CD4-positive, alpha-beta T cell treated with Interleukin-15 for 4 hours (primary cell): ENCODE results near the gene ZFHX3.
"Not testable (repeated sequence)": the region's sequence is repeated elsewhere in the genome, so short reads cannot be mapped to it uniquely, and the experiment has no call there.

Experiments used
- DNase-seq: peaks from one replicate; pipeline ENCODE4 v3.0.0-alpha.2; 2020; ENCODE audit warnings: low spot score

ZFHX3 gene

DNA sequence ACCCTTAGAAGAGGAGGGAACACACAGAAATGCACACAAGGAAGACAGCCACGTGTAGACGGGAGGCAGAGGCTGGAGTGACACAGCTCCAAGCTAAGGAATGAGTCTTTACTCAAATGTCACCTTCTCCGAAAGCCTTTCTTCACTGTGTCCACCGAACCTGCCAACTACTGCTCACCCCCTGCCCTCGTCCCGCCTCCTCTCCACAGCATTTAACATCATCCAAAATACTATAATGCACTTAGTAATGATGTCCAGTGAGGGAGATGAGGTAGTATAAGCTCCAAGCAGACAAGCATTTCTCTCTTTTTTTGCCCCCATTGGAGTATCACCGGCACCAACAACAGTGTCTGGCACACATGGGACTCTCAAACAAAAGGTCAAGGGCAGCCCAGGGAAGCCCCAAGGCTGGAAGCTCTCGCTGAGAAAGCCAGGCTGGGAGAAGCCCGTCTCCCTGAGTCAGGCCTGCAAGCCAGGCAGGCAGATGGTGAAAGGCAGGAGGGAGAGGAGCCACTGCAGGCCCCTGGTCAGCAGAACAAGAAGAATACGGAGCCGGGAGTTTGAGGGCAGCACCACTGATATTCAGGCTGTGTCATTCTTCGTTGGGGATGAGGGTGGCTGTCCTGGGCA, 25.9 kb downstream of the ZFHX3 start:
- no peak for DNase-seq

DNA sequence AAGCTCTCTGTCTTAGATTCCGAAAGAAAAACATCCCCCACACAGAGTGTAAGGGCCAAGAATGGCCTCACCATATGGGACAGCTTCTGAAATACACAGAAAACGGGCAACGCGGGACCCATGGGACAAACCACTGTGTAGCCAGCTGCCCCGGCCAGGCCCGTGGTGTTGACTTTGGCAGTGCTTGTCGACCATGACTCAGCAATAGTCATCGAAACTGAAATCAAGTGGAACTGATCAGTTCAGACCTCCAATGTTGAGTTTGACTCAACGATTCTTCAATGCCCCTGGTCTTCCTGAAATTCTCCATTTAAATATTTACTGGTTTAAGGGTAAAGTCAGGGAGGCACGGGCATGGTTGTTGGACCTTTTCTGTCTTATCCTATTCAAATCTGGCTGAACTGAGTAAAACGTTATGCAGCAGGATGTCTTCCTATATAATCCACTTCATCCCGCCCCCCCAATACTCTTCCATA, 27.5 kb downstream of the ZFHX3 start:
- no peak for DNase-seq

DNA sequence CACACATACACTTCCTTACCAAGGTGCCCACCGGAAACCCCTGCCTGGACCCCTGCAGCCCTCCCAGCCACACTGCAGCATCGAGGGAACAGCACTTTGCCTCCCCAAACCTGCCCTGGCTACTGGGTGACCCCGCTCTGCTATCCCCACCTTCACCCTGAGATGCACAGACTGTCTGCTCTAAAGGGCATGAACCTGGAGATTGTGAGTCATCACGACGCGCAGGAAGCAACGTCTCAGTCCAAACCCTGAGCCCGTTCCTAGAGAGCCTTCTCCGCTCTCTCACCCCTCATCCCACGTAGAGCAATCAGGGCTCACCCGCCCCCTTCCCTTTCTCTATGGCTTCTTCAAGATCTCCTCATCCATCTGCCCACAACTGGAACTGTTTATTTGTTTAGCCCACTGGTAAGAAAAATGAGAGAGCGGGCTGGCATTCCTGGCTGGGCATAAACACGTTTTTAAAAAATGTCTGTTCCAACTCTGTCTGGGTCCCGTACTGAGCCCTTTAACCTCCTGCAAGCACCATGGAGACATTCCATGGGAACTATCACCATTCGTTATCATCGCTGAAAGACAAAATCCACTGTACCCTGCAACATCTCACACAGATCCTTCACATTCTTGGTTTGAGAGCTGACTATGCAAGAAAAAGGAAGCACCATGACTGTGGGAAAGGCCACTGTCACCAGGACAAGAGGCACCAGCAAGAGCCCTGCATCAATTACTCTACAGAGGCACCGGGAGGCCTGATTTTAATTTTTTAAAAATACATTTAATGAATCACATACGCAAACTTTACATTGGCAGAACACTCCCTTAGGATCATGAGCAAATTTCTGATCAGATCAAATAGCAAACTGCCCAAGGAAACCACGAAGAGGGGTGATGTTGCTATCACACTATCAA, 28.2 kb downstream of the ZFHX3 start:
- DNase-seq: no peak

DNA sequence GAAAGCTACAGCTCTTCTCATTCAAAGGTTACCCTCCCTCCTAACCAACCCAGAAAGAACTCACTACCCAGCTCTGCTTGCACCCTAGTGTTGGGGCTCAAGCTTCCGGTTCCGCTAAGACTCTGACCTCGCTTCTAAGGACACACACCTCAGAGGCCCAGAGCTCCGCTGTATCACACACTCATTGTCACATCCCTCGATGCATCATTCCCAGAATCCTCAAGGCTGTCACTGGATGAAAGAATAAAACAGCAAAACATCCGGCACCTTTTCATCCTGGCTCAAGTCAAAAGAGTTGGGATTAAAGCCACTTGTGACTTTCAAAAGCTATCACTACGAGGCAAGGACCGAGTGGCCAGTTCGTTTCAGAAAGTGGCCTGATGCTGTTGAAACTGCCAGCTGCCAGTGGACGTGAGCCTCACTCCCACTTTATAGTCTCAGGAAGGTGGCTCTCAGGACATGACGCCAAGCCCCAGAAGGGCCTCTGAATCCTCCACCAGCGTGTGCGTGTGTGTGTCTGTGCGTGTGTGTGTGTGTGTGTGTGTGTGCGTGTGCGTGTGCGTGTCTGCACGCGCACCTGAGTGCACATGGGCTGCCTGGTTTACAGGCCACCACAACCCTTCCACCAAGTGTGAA, 29.0 kb downstream of the ZFHX3 start:
- DNase-seq: no peak

DNA sequence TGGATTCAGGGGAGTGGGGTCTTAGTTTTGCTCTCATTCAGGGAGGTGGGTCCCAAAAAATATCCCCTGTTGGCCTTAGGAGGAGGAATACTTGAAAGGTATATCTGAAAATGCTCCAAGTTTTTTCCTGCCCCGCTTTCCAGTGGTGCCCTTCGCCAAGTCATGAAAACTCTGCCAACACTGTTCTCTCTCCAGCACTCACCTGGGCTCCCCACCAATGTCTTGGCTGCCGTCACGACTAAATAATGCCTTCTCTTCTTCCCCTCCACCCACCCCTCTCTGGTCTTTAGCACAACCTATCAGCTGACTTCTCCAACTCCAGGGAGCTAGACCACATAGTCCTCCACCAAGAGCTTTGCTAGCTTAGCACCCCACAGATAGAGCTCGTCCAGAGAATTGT, 30.6 kb downstream of the ZFHX3 start:
- no peak for DNase-seq

DNA sequence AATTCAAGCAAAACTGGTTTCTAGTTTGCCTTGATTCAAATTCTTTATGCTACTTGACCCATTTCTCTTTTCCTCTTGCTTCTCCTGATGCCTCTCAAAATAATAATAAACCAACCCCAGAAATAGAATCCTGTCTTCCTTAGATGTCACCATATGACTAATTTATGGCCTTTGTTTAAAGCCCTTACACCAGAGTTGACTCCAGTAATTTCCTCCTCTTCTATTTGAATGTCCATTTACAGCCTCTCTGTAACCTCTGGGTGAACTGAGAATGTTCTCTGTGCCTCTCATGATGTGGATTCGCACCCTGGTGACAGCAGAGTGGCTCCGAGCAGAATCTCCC, 31.5 kb downstream of the ZFHX3 start:
- DNase-seq: no peak

DNA sequence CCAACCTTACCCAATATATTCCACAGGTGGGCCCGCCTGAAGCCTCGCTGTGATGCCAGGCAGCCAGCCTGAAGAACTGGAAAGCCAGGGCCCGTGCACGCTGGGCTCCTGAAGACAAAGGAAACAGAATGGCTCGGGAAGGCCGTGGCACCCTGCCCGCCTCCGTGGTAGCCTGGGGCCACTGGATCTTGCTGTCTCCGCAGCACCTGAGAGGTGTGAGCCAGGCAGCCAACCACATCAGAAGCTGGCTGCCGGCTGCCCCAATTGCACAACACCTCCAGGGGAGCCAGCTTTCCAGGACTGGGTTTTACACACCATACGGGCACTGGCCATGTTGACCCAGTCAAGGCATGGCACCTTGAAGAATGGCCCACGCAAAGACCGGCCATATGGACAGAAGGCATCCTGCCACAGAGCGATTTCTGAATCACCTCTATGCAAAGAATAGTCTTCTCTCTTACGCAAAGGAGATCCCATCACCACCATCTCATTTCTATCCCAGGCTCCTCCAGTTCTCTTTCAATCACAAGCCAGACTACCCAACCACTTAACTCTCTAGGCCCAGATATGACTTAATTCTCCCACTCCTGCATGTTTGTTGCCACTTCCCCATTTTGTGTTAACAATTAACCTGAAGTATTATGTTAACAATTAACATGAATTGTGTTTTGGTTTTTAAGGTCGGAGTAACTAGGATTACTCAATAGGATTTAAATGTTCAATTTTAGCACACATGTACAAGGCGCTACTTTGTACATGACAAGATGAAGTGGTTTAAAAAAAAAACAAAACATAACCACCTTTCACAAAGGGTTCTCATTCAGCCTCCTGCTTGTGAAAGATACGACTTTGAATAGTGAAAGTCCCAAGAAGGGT, 32.1 kb downstream of the ZFHX3 start:
- no peak for DNase-seq

DNA sequence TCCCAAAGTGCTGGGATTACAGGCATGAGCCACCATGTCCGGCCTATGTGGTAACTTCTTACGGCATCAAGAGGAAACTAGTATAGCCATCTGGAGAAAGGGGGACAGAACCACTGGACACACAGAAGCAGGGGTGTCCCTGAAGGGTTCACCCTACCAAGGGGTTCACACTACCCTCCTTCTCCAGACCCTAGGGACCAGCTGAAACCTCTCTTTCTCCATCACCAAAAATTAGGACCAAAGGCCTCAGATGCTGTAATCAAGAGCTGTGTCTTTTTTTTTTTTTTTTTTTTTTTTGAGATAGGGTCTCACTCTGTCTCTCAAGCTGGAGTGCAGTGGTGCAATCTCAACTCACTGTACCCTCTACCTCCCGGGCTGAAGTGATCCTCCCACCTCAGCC, 33.2 kb downstream of the ZFHX3 start:
- DNase-seq: no peak

DNA sequence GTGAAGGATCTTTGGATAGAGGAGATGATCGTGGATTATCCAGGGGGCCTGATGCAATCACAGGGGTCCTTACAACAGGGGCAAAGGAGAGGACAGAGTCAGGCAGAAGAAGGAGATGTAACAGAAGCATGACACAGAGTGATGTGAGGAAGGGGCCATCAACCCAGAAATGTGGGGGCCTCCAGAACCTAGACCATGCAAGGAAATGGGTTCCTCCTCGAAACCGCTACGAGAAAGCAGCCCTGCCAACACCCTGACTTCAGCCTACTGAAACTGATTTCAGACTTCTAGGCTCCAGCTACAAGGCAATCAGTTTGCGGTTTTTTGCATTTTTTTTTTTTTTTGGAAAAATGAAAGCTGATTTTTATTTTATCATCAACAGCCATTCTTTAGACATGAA, 34.0 kb downstream of the ZFHX3 start:
- DNase-seq: no peak

DNA sequence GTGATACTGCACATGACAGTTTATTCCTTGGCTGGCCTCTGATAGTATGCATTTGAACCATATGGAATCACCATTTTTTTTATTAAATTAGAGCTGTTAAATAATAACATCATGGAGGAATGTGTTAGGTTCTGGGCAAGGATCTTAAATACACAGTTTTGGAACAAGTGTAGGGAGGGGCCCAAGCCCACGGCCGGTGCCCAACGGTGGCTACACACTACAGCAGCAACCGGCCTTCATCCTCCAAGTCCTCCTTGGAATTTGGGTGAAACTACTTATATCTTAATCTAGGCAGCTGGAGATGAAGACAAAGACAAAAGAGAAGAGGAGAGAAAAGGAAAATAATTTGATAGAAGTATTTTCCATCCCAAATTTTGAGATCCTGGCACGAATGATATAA, 35.6 kb downstream of the ZFHX3 start:
- no peak for DNase-seq

DNA sequence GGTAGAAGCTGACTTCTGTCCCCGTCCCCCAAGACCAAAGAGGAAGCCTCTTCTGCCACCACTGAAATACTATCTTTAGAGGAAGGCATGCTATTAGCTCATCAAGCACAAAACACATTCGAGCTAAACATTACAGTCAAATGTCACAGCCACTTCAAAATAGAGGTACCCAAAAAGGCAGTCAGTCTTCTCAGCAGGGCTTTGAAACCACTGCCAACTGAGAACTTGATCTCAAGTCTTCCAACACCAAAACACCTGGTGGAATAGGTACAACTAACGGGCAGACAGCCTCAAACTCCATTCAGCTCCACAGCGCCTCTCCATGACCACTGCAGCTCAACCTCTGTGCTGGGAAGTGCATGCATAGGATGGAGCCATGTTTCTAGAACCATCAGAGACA, 36.0 kb downstream of the ZFHX3 start:
- no peak for DNase-seq

DNA sequence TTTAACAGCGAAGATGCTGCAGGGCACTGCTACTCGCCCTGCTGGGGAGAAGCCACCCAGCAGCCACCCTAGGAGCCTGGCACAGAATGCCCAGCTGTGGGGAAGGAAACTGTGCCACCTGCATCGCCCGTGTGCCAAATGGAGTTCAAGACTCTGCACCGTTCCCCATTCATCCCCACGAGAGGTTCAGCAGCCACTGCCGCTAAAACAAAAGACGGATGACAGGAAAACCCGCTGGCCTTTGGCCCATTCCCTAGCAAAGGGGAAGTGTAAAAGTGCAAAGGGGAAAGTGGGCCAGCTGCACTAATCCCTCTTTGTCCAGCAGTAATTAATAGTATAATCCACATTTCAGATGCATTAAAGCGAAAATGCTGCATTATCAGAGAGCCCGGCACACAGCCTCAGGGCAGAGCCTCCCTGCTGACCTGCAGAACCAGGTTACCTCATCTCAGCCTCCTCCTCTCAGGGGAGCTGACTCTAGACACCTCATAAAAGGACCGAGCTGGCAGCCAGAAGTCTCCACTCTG, 37.7 kb downstream of the ZFHX3 start:
- no peak for DNase-seq

DNA sequence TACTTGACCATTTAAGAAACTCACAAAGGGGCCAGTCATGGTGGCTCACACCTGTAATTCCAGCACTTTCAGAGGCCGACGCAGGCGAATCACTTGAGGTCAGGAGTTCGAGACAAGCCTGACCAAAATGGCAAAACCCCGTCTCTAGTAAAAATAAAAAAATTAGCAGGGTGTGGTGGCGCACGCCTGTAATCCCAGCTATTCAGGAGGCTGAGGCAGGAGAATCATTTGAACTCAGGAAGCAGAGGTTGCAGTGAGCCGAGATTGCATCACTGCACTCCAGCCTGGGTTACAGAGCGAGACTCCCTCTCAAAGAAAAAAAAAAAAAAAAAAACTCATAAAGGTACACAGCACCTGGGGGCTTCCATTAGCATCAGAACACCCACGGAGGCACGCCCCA, 38.2 kb downstream of the ZFHX3 start:
- not testable (repeated sequence) for DNase-seq

DNA sequence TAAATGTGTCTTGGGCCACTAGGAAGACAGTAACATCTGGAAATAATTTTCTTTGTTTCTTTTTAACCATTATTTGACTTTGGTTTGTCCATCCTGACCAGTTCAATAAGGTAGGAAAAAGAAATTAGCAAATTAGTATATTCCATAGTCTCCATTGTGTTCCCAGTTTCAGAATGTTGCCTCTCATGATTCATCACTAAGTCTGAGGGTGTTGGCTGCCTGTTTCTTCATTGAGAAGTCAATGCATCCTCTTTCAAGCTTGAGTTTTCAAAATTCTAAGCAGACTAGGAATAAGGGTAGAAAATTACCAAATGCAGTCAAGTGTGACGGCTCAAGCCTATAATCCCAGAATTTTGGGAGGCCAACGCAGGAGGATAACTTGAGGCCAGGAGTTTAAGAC, 41.9 kb downstream of the ZFHX3 start:
- no peak for DNase-seq

DNA sequence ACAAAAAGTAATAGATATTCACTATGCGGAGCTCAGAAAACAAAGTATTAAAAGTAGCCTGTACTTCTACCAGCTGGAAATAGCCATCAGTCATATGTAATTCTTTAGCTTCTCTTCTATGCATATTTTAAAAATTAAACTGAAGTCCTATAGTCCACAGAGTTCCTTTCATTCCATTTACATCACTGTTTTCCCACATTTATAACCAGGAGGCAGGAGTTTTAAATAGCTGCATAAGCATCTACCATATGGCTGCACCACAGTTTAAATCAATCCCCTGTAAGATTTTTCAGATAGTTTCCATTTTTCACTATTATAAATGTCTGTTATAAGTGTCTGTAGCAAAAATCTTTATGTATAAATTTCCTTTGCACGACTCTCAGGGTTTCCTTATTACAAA, 45.1 kb downstream of the ZFHX3 start:
- DNase-seq: no peak

DNA sequence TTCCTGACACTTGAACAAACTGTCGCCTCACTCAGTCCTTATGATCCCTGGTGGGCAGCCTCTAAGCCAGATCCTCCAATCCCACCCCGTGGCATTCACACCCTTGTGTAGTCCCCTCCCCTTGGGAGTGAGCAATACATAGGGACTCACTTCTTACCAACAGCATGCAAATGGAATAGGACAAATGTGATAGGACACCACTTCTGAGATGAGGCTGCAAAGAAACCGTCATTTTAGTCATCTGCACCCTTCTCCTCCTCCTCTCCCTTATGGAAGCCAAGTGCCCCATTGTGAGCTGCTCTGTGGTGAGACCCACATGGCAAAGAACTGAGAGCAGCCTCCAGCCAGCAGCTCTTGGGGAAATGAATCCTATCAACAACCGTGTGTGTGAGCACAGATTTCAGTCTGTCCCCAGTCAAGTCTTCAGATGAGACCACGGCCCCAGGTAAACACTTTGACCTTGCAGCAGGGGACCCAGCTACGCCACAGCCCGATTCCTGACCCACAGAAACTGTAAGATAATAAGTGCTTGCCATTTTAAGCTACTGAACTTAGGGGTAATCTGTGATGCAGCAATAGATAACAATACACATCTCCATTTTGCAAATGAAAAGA, 46.9 kb downstream of the ZFHX3 start:
- DNase-seq: no peak

DNA sequence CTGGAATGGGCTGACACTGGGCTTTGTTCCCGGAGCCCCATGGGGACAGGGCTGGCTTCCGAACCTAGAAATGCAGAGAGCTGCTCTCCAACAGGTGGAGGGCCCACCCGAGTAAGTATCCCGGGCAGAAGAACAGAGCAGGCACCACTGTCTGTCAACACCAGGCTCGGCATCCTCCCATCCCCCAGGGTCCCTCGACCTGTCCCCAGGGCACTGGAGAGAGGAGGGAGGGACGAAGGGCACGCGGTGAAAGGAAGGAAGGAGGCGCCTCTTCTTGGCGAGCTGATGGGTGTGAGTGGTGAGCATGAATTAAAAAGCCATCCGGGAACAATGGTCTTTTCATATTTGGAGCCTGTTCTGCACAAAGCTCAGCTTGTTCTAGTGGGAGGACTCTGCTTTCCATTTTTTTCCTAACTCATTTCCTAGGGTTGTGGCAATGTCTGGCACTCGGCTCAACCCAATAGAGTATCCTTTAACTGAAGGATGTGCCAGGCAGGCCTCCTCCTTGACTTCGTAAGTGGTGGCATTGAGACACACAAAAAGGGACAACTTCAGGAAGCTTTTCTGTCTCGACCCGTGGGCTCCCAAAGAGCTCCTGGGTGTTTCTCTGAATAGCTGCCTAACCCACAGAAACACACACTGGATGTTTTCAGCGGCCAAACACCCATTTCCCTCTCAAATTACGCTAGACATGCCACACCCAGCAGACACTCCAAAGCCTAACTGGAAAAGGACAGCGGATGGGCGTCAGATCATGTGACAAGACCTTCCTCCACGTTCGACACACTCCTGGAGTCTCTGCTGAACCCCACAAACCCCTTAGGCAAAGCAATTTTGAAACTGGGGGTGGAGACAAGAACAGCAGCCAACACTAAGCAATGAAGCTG, 47.7 kb downstream of the ZFHX3 start:
- DNase-seq: no peak

DNA sequence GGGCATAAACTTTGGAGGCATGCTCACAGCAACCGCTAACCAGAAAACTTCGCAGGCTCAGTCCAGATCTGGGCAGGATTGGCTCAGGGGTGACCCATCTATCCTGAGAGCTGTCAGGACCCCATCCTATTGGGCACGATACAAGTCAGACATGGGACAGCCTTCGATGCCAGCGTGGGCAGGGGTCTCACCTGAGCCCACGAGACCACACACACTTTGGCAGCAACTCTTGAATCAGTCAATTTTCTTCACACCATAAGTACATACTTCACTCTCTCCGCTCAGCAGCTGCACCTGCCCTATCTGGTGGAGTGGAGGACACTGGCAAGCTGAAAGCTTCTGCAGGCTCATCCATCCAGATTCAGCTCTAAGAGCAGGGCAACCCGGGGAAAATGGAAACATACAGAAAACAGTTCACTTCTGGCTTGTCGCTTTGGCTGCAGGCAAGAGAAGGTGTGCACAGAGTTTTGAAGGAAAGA, 48.3 kb downstream of the ZFHX3 start:
- no peak for DNase-seq

DNA sequence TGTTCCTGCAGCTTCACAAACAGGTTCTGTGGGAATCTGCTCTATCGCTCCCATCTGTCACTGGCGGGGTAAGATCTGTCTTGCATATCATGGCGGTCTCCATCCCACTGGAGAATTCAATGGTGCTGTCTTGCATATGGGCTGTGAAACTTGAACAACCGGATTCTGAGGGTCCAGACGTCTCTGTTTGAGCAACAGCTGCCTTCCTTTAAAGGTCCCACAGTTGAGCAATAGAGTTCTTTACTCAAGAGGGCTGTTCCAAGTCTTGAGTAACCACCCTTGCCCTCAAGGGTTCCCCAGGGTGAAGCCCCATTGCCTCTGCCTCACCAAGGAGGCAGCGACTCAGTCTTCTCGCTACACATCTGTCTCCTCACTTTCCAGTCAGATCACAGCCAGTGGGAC, 50.8 kb downstream of the ZFHX3 start:
- DNase-seq: no peak

DNA sequence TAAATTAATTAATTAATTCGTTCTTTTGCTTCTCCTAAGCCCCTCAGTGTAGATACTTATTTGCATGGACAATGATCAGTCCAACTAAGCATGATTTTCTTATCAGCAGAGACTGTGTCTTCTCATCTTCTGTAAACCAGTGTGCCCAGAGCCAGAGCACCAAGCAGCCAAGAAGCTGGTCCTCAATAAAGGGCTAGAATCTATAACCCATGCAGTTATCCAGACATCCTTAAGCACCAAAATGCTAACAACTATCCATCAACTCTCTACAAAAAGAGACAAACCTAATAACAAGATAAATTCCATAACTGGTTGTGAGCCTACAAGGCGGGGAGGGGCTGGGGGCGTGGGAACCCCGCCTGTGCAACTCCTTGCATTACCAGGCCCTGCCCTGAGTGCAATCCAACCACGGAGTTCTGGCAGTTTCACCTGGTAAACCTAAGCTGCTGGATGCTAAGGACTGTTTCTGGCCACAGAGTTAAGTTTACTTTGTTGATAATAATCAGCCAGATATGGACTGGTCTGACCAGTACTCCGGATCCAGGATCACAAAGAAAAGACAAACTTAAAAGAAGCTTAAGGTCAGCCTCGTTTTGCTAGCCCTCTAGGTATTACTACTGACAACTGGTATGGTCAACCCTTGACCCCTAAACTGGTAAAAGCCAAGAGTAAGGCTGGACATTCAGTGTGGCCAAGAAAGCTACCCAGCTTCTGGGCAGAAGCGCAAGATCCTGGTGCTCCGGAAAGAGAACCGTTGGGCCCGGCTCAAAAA, 51.5 kb downstream of the ZFHX3 start:
- no peak for DNase-seq
